Stimulated activated CD4-positive, alpha-beta T cell treated with anti-CD3 and anti-CD28 coated beads, Interleukin-1b, Interleukin-23, amount 100 ng/mL, for 4 hours (primary cell): Measurements from ENCODE around the gene LMO3.

ENCODE experiments used
- DNase-seq, 2 donors: peaks; one replicate each; pipeline ENCODE4 v3.0.0-alpha.2; 2020; ENCODE audit warnings: low read depth in 2 of 2

LMO3 gene

DNA sequence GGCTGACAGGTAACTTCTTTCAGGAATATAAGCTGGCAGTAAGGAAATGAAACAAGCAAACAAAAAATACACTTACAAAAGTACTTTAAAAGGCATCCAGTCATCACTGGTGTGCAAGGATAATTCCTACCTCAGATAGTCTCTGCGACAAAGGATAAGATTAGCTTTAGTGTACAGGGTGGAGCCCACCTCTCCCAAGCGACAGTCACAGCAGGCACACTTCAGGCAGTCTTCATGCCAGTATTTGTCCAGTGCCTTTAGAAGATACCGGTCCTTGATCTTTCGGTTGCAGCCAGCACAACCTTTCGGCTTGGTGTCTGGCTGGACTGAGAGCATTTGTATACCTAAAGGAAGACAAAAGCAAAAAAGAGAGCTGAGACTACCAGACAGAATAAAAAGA lies 5.4 kb downstream of the LMO3 start:
- no peak for DNase-seq

DNA sequence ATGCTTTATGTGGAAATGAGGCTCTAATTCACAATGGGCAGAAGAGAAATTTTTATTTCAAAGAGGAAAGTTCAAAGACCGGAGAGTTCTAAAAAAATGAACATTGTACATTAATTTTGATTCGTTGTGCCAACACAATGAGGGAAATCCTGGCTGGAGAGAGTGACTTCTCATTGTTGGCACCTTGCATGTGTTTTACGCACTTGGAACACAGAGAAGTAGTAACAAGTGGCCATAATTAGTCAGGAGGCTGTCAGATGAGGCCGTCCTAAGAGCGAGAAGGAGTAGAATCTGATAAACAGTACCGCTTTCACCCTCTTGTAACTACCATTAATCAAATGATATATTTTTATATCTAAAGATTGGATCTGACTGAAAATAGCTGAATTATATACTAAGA lies 6.9 kb downstream of the LMO3 start:
- DNase-seq, result no peak

DNA sequence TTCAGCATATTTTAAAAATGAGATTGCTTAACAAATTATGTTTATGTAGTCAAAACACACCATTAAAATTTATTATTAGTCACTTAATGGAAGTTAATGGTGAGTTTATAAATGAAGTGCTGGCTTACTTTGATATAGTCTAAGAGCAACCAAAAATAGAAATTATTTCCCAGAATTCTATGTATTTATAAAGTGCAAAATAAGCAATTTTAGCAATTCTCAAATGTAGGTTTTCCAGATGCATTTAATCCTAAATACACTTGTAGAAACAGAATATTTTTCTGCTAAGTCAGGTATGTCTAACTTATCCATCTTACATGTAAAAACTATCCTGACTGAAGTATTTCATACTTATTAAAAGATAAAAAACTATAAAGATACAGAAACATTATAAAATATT lies 11.2 kb downstream of the LMO3 start:
- no peak for DNase-seq

GRCh38 chr12:16593546-16593945 lies 12.4 kb downstream of the LMO3 start:
- DNase-seq, result no peak

DNA sequence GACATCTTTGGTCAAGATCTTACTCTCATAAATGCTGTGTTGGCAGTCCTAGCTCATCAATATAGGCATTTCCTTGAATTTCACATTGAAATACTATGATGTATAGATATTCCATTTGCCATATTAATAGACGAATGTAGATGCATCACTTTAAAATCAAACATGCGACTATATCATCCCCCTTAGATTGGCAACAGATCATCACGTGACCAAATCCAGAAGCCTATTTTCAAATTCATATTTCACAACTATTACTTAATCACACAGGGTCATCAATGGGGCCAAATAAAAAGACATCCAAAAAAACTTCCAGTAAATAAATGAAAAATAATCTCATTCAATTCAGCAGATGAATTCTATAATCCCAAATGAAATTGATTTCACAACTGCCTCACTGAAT lies 15.3 kb downstream of the LMO3 start:
- DNase-seq, result no peak

DNA sequence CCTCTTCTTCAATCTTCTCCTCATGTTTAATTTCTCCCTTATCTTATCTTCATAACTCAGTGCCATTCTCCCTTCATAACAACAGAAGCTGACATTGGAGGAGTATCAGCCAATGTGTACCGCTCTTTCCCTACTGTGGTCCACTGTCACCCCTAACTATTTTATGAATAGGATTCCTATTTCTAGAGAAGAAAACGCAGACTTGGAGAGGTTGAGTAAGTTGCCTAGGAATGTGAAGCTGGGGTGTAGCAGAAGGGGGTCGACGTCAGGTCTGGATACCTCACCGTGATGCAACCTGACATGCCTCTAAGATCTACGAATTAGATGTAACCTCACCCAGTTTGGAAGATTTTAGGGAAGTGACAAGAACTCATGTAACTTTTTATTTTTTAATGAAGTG lies 17.1 kb downstream of the LMO3 start:
- DNase-seq, result no peak

DNA sequence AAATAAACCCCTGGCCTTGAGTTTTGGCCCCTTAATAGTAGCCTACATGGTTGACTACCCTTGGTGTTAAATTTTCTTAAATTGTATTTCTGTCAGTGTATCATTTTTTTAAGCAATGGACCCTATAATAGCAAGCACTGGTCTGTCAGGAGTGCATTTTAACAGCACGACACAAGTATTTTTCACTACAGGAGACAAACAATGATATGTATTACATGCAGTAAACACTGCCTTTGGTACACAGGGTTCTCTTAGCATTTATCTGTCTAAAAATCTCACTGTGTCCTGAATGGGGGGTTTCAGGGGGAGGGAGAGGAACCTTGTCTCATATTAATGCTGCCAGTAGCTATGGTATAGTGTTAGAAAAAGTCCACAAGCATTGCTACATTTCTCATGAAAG lies 18.4 kb downstream of the LMO3 start:
- DNase-seq, result no peak

GRCh38 chr12:16587110-16587453 lies 18.9 kb downstream of the LMO3 start:
- DNase-seq, result no peak

- DNase-seq, result no peak
These were observed 19.4 kb downstream of the LMO3 start for GRCh38 chr12:16586350-16587109.

GRCh38 chr12:16585781-16586180 lies 20.2 kb downstream of the LMO3 start:
- no peak for DNase-seq

GRCh38 chr12:16583969-16584745 lies 21.8 kb downstream of the LMO3 start:
- no peak for DNase-seq

GRCh38 chr12:16581416-16581815 lies 24.5 kb downstream of the LMO3 start:
- DNase-seq, result no peak

DNA sequence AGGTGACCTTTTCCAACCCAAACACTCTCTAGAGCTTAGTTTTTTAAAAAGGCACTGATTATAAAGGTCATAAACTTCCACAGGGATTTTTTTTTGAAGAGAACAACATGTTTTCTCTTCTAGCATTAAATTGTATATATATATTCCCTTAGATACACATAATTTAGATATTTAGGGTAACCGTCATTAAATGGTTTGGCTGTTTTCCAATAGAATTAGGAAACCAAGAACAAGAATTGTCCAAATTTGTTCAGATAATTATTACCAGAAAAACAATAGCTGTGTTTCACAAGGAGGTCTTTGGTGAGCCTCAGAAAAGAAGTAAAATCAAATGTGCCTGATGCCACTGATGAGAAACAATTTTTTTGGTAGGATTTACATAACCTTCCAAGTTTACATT lies 26.9 kb downstream of the LMO3 start:
- no peak for DNase-seq

DNA sequence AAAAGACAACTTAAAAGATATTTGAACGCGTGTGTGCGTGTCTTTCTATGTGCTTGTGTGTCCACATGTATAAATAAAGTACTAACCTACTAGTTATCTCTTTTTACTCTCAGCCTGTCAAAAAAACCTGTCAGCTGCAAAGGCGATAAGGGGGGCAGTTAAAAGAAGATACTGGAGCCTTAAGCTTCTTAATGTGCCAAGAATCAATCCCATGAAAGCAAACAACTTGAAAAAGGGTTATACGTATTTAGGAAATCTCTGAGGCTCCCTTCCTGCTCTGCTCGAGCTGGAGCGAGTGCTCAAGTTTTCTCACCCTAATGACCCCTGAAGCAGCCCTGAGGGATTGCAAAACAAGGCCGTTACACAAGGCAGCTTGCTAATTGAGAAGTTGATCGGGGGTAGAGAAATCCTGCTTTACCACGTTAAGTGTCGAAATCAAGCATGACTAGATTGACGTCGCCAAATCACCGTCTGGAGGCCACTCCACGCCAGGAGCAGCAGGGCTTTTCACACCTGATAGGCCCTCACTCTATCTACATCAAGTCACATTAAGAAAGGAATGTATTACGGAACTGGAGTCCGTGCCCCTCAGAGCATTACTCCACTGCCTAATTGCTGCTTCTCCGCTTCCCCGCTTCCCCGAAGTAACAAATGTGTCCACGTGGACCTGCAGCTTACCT lies 32.4 kb downstream of the LMO3 start:
- no peak for DNase-seq

GRCh38 chr12:16568873-16569272 lies 37.1 kb downstream of the LMO3 start:
- DNase-seq, result no peak

GRCh38 chr12:16564675-16565074 lies 41.3 kb downstream of the LMO3 start:
- DNase-seq, result no peak

- no peak for DNase-seq
These were observed 42.5 kb downstream of the LMO3 start for GRCh38 chr12:16563504-16563903.

- DNase-seq, result no peak
These were observed 43.0 kb downstream of the LMO3 start for GRCh38 chr12:16562921-16563320.

- DNase-seq, result no peak
These were observed 43.5 kb downstream of the LMO3 start for GRCh38 chr12:16562435-16562834.

GRCh38 chr12:16560273-16560672 lies 45.7 kb downstream of the LMO3 start:
- DNase-seq, result no peak

GRCh38 chr12:16555630-16556029 lies 50.3 kb downstream of the LMO3 start:
- no peak for DNase-seq

- no peak for DNase-seq
These were observed 52.5 kb downstream of the LMO3 start for GRCh38 chr12:16553457-16553856.

DNA sequence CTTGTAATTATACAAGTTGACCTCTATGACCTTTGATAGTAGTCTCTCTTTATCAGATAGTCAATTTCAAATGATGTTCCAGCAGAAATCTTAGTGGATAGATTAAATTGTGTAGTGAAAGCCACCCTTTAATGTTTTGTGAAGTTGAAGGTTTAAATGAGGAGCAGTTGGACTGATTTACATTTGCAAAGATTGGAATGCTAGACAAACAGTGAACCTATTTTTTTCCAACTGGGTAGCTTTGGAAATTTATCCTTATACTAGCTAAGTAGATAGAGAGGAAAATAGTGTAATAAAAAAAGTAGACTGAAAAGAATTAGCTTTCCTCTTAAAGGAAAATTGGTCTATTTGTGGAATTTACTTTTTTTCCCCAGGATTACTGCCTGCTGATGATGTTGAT lies 53.7 kb downstream of the LMO3 start:
- no peak for DNase-seq
